ENCODE results near the gene ZNF773. TPM values are rescaled to one million over a fixed set of nuclear protein-coding genes. Genes with fewer than 3 reads are reported as not detected.
"Not testable (repeated sequence)": the region's sequence is repeated elsewhere in the genome, so short reads cannot be mapped to it uniquely, and the experiment has no call there.

The ZNF773 gene
- total and polyA plus RNA-seq, 12 donors, result 2.4 to 6.4 (median 4.5) TPM

DNA sequence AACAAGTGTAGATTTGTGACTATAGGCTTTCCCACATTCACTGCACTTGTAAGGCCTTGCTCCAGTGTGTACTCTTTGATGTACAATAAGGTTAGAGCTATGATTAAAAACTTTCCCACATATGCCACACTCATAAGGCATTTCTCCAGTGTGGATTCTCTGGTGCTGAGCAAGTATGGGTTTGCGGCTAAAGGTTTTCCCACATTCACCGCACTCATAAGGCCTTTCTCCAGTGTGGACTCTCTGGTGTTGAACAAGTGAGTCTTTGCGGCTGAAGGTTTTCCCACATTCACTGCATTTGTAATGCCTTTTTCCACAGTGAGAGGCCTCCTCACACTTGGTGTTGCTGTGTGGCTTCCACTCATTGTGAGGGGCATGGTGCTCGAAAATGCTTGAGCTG, 26.1 kb upstream of the ZNF773 start:
- no peak overlapping the region for H3K4me3 ChIP-seq
- no peak for ATAC-seq
- peaks cover 0 to 17% (median 10%) of the 10 kb centered on the region in 9 donors for H3K4me1 ChIP-seq
- TF ChIP-seq, protein P1, sequence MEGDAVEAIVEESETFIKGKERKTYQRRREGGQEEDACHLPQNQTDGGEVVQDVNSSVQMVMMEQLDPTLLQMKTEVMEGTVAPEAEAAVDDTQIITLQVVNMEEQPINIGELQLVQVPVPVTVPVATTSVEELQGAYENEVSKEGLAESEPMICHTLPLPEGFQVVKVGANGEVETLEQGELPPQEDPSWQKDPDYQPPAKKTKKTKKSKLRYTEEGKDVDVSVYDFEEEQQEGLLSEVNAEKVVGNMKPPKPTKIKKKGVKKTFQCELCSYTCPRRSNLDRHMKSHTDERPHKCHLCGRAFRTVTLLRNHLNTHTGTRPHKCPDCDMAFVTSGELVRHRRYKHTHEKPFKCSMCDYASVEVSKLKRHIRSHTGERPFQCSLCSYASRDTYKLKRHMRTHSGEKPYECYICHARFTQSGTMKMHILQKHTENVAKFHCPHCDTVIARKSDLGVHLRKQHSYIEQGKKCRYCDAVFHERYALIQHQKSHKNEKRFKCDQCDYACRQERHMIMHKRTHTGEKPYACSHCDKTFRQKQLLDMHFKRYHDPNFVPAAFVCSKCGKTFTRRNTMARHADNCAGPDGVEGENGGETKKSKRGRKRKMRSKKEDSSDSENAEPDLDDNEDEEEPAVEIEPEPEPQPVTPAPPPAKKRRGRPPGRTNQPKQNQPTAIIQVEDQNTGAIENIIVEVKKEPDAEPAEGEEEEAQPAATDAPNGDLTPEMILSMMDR (IDR thresholded peaks at IDR 0.05), result no peak
- WGBS, 2 donors, result 98 to 99% methylated on average over 4 of the region's 4 CpGs
- intact Hi-C loops (cut with DNase I), result no loop called here
- no peak for DNase-seq
- no peaks in the 10 kb centered on the region for H3K27me3 ChIP-seq
- H3K27ac ChIP-seq, result no peak overlapping the region
- H3K36me3 ChIP-seq, result peaks cover 9 to 77% (median 39%) of the 10 kb centered on the region in 9 donors
- H3K9me3 ChIP-seq, result peaks cover 4 to 94% (median 75%) of the 10 kb centered on the region in 11 donors

- intact Hi-C loops (cut with DNase I), result loop anchor here in 1 of 10 donors (2.0 kb wide), 1 partner anchor 67 kb away; the partner anchor contains the start of gene ZNF17
Observed at GRCh38 chr19:57477191-57478008, 22.3 kb upstream of the ZNF773 start, which contains the start of gene ZNF772. Gene ZNF772 (minus strand): TSS chr19:57477566. CDS start chr19:57477309, 257 bp downstream.

DNA sequence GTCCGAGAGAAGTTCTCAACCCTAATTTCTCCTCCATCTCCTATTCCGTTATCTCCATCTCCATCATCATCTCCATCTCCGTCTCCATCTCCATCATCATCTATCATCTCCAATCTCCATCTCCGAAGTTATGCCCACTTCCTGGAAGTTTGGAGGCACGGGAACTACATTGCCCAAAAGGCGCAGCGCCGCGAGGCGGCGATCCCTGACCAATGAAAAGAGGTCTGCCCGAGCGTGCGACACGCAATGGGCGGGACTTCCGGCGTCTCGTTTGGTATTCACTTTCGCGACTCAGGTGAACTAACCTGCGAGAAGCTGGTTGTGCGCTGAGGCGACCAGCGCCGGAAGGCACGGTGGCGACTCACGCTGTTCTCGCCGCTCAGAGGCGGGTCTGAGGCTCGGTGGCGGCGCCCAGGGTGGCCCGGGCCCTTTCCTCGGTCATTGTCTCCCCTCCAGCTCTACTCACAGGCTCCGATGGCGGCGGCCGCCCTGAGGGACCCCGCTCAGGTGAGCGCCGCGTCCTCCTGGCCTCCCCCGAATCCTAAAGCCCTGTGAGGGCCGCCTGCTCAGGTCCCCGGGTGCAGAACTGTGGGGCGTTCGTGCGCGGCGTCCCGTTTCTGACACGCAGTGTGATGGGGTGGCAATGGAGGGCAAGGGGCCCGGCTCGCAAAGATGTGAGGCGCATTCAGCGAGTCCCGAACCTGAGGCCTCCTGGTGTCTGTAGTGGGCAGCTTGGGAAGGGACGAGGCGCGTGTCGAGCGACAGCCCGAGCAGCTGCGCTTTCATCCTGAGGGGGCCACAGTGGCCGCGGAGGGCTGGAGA, 12.1 kb upstream of the ZNF773 start, which contains the start of gene ZNF419:
ZNF419 (plus strand) TSS at position 274 of the 822 bp plus-strand sequence; CDS start at position 475, 201 bp downstream.
- 1% methylated on average over 55 to 58 of the region's 69 CpGs for WGBS, 2 donors
- H3K27me3 ChIP-seq; intact Hi-C loops (cut with DNase I): not testable (repeated sequence)
- Histone ChIP-seq H3K27ac (peak within 1 kb of the TSS; percentile 56 to 89 (median 76)), H3K9me3 (peaks cover 0 to 15% (median 0%) of the 10 kb centered on the region in 11 donors), H3K4me3 (peak within 1 kb of the TSS; percentile 64 to 100 (median 97)), H3K4me1 (peaks cover 6 to 11% (median 8%) of the 10 kb centered on the region in 9 donors), H3K36me3 (peaks cover 0 to 27% (median 8%) of the 10 kb centered on the region in 9 donors)
- ATAC-seq (peak; percentile 97 to 99 (median 98)), DNase-seq (peak; percentile 92 to 94)
- TF ChIP-seq, protein P1 (IDR thresholded peaks at IDR 0.05), result peak in 3 of 9 donors; percentile 23 to 40 (median 24)

More at GRCh38 chr19:57477191-57478008, 22.3 kb upstream of the ZNF773 start, which contains the start of gene ZNF772:
- Histone ChIP-seq H3K9me3 (peaks cover 4 to 86% (median 39%) of the 10 kb centered on the region in 11 donors), H3K4me3 (peak within 1 kb of the TSS; percentile 58 to 92 (median 76)), H3K27ac (peak within 1 kb of the TSS; percentile 28 to 94 (median 88)), H3K4me1 (peaks cover 0 to 17% (median 10%) of the 10 kb centered on the region in 9 donors), H3K36me3 (peaks cover 9 to 42% (median 37%) of the 10 kb centered on the region in 9 donors), H3K27me3 (no peaks in the 10 kb centered on the region)
- ATAC-seq (peak; percentile 98 to 100 (median 100)), DNase-seq (peak; percentile 84 to 97)
- TF ChIP-seq, protein P1 (IDR thresholded peaks at IDR 0.05), result peak; percentile 15 to 87 (median 72)
- WGBS, 2 donors, result 5 to 8% methylated on average over 38 of the region's 38 CpGs

- no CpG with 5 or more reads among the region's 1 CpG for WGBS, 2 donors
- ATAC-seq, result peak in 6 of 8 donors; percentile 19 to 50 (median 28)
Observed at GRCh38 chr19:57488299-57488644, 11.5 kb upstream of the ZNF773 start.

GRCh38 chr19:57499332-57499679, 432 bp upstream of the ZNF773 start:
- ATAC-seq; H3K27ac ChIP-seq; DNase-seq; H3K27me3 ChIP-seq; H3K4me1 ChIP-seq; intact Hi-C loops (cut with DNase I): not testable (repeated sequence)
- H3K9me3 ChIP-seq, result peaks cover 0 to 85% (median 0%) of the 10 kb centered on the region in 11 donors
- peak overlapping the region in 3 of 10 donors; percentile 70 to 99 (median 91) for H3K4me3 ChIP-seq
- H3K36me3 ChIP-seq, result peaks cover 0 to 29% (median 0%) of the 10 kb centered on the region in 9 donors

More at GRCh38 chr19:57488299-57488644, 11.5 kb upstream of the ZNF773 start:
- Histone ChIP-seq H3K4me3 (peak overlapping the region in 7 of 10 donors; percentile 14 to 100 (median 33)), H3K9me3 (peaks cover 0 to 21% (median 0%) of the 10 kb centered on the region in 11 donors), H3K4me1 (peaks cover 6 to 11% (median 8%) of the 10 kb centered on the region in 9 donors), H3K36me3 (peaks cover 0 to 33% (median 14%) of the 10 kb centered on the region in 9 donors)
- H3K27ac ChIP-seq; intact Hi-C loops (cut with DNase I); H3K27me3 ChIP-seq; DNase-seq: not testable (repeated sequence)

DNA sequence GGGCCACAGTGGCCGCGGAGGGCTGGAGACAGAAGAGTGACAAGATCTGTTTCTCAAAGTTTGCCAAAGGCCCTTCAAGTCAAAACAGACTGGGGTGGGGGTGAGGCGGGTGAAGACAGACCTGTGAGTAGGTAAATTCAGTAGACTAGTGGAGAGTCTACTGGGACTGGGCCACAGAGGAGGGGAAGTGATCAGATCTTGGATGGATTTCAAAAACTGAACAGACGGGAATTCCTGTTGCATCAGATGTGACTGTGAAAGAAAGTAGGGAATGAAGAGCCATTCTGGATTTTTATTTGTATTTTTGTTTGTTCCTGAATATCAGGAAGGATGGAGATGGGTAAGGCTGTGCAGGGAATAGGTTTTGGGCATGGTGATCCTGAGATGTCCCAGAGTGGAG, 662 bp downstream of the ZNF773 start:
- Histone ChIP-seq H3K36me3 (peaks cover 0 to 32% (median 6%) of the 10 kb centered on the region in 9 donors), H3K4me3 (peak overlapping the region in 9 of 10 donors; percentile 70 to 99 (median 87)), H3K9me3 (peaks cover 0 to 80% (median 0%) of the 10 kb centered on the region in 11 donors)
- not testable (repeated sequence) for H3K27me3 ChIP-seq, H3K27ac ChIP-seq, H3K4me1 ChIP-seq, DNase-seq
- intact Hi-C loops (cut with DNase I), result loop anchor here in 1 of 10 donors (5.0 kb wide), 1 partner anchor 63 kb away; the partner anchor contains the start of gene ZNF749
- WGBS, 2 donors, result 0% methylated on average over 1 of the region's 4 CpGs
- peak in 7 of 8 donors; percentile 3 to 62 (median 33) for ATAC-seq
